Measurements from ENCODE around the gene BRD9. TPM values are rescaled to one million over a fixed set of nuclear protein-coding genes. Genes with fewer than 3 reads are reported as not detected.

The BRD9 gene
- total and polyA plus RNA-seq, 2 of the 4 experiments (the other 2 are of a cell fraction): 22.0 to 43.4 TPM

- no peak for ATAC-seq (ENCODE audit: low read depth)
- Histone ChIP-seq H3K18ac (ENCODE audit: low read depth, low read length) (no peak overlapping the region), H2BK5ac (ENCODE audit: low read depth, low read length, poor library complexity, severe bottlenecking) (no peak overlapping the region), H3K4me1 (ENCODE audit: control insufficient read depth, insufficient read depth, low read length) (no peaks in the 10 kb centered on the region), H3K79me1 (ENCODE audit: low read depth in 1 of 2, low read length in 2 of 2) (no peaks in the 10 kb centered on the region), H3K9me3 (ENCODE audit: control insufficient read depth, insufficient read depth, low read length) (no peaks in the 10 kb centered on the region), H2AFZ (replicated peaks; ENCODE audit: low read length, poor library complexity) (no peak overlapping the region), H3K9ac (ENCODE audit: low read depth, low read length) (no peak overlapping the region), H4K5ac (ENCODE audit: low read depth, low read length) (no peak overlapping the region), H3K4me3 (ENCODE audit: insufficient read depth, low read depth, low read length) (no peak overlapping the region), H2AK9ac (replicated peaks; ENCODE audit: low read depth, low read length, poor library complexity) (no peak overlapping the region), H3K23ac (ENCODE audit: low read depth, low read length) (no peak overlapping the region), H3K14ac (replicated peaks; ENCODE audit: low read depth, low read length) (no peak overlapping the region), H2BK120ac (ENCODE audit: low read depth, low read length) (no peak overlapping the region), H3K4ac (ENCODE audit: low read depth, low read length) (no peak overlapping the region), H3K36me3 (ENCODE audit: control insufficient read depth, insufficient read depth, low read length) (no peaks in the 10 kb centered on the region), H2BK15ac (ENCODE audit: low read depth, low read length) (no peak overlapping the region), H3K27ac (ENCODE audit: insufficient read depth, low read length) (no peak overlapping the region), H4K20me1 (ENCODE audit: insufficient read depth, low read length) (no peaks in the 10 kb centered on the region), H4K91ac (ENCODE audit: insufficient read depth, low read depth, low read length) (no peak overlapping the region), H4K8ac (ENCODE audit: low read depth in 2 of 2, low read length in 2 of 2) (no peak overlapping the region), H3K4me2 (ENCODE audit: low read depth, low read length) (no peak overlapping the region), H3K27me3 (ENCODE audit: control insufficient read depth, insufficient read depth, low read length) (peaks cover 4% of the 10 kb centered on the region; the same call in 1 of the 2 replicates), H3K56ac (ENCODE audit: extremely low read depth, insufficient read depth, low read length) (no peak overlapping the region), H2BK20ac (ENCODE audit: low read depth, low read length) (no peak overlapping the region), H2AK5ac (ENCODE audit: low read depth, low read length) (no peak overlapping the region), H3K9me1 (ENCODE audit: insufficient read depth, low read length) (no peaks in the 10 kb centered on the region)
- no peak for TF ChIP-seq MXI1 (IDR thresholded peaks at IDR 0.05; ENCODE audit: borderline replicate concordance, low read depth, low read length)
- TF ChIP-seq MAZ (IDR thresholded peaks at IDR 0.05; ENCODE audit: borderline replicate concordance, low read depth, low read length): no peak
- dilution Hi-C loops (cut with HindIII; ENCODE audit: low sequenced_read_pairs, unreplicated experiment): no loop called here
- CTCF ChIA-PET: no interaction called here
- WGBS, 2 experiments (ENCODE audit: extremely low coverage in 2 of 2, insufficient read length in 1 of 2): 69% methylated on average over 2 of the region's 8 CpGs; no CpG with 5 or more reads in 1 of the 2 experiments
- POLR2A ChIA-PET (ENCODE audit: unreplicated experiment): no interaction called here
- in situ Hi-C loops (cut with MboI; ENCODE audit: low sequenced_read_pairs): no loop called here
- no peak for DNase-seq
- intact Hi-C loops (cut with micrococcal nuclease): loop anchor here (10.0 kb wide), 1 partner anchor 87 kb away; no protein-coding TSS in a partner anchor
- no TSS peak for BruUV-seq (replicated peaks)
Observed at GRCh38 chr5:821504-821903, 71.1 kb downstream of the BRD9 start.

Measured in IMR-90 (cell line).